H9 (cell line): Measurements from ENCODE around the gene LCP1. TPM values are rescaled to one million over a fixed set of nuclear protein-coding genes. Genes with fewer than 3 reads are reported as not detected.

Experiments used
- DNase-seq: peaks from one replicate; pipeline ENCODE4 v3.0.0-alpha.2; 2017
- H2AFZ ChIP-seq: one replicate; pipeline ENCODE4 v1.6.1; 2013; ENCODE audit warnings: mild to moderate bottlenecking, low read length, control low read depth, moderate library complexity
- H2AK5ac ChIP-seq: 2 replicates; pipeline ENCODE4 v1.6.1; 2013; ENCODE audit warnings: low read length, control low read depth, mixed read lengths; ENCODE audit not compliant: insufficient read length
- H2BK120ac ChIP-seq: one replicate; pipeline ENCODE4 v1.6.1; 2013; ENCODE audit warnings: low read depth, mild to moderate bottlenecking, low read length, control low read depth, inconsistent platforms; ENCODE audit not compliant: poor library complexity, severe bottlenecking
- H2BK12ac ChIP-seq: 2 replicates; pipeline ENCODE4 v1.6.1; 2013; ENCODE audit warnings: low read length, control low read depth, mixed read lengths, low read depth; ENCODE audit not compliant: insufficient read length
- H2BK15ac ChIP-seq: 2 replicates; pipeline ENCODE4 v1.6.1; 2013; ENCODE audit warnings: low read depth, low read length, control low read depth
- H2BK20ac ChIP-seq: one replicate; pipeline ENCODE4 v1.6.1; 2013; ENCODE audit warnings: low read depth, mild to moderate bottlenecking, low read length, control low read depth, inconsistent platforms; ENCODE audit not compliant: poor library complexity, severe bottlenecking
- H2BK5ac ChIP-seq: 2 replicates; pipeline ENCODE4 v1.6.1; 2013; ENCODE audit warnings: low read length, control low read depth, mixed read lengths; ENCODE audit not compliant: insufficient read length
- H3K14ac ChIP-seq: 2 replicates; pipeline ENCODE4 v1.6.1; 2013; ENCODE audit warnings: low read length, control low read depth; ENCODE audit not compliant: insufficient read depth
- H3K18ac ChIP-seq: 2 replicates; pipeline ENCODE4 v1.6.1; 2013; ENCODE audit warnings: low read depth, mild to moderate bottlenecking, mixed read lengths, low read length, control low read depth; ENCODE audit not compliant: insufficient read length
- H3K23ac ChIP-seq: 2 replicates; pipeline ENCODE4 v1.6.1; 2013; ENCODE audit warnings: low read length, control low read depth, mixed read lengths, low read depth; ENCODE audit not compliant: insufficient read length
- H3K23me2 ChIP-seq: 2 replicates; pipeline ENCODE4 v1.6.1; 2013; ENCODE audit warnings: low read depth, mild to moderate bottlenecking, mixed read lengths, low read length, control low read depth; ENCODE audit not compliant: insufficient read length, poor library complexity, severe bottlenecking
- H3K27ac ChIP-seq: 2 replicates; pipeline ENCODE4 v1.5.1; 2013; ENCODE audit warnings: low read length, control low read depth, mixed read lengths, low read depth; ENCODE audit not compliant: insufficient read length
- H3K27me3 ChIP-seq: 2 replicates; pipeline ENCODE4 v1.6.1; 2013; ENCODE audit warnings: low read length, control low read depth, inconsistent platforms; ENCODE audit not compliant: insufficient read depth
- H3K4ac ChIP-seq: 2 replicates; pipeline ENCODE4 v1.6.1; 2013; ENCODE audit warnings: low read depth, mild to moderate bottlenecking, control low read depth, inconsistent platforms, low read length, moderate library complexity
- H3K4me1 ChIP-seq: 2 replicates; pipeline ENCODE4 v1.6.1; 2013; ENCODE audit warnings: low read length, control low read depth, inconsistent platforms; ENCODE audit not compliant: insufficient read depth
- H3K4me2 ChIP-seq: 2 replicates; pipeline ENCODE4 v1.6.1; 2013; ENCODE audit warnings: low read length, control low read depth, mixed read lengths; ENCODE audit not compliant: insufficient read length, insufficient read depth
- H3K56ac ChIP-seq: 2 replicates; pipeline ENCODE4 v1.6.1; 2013; ENCODE audit warnings: low read depth, mild to moderate bottlenecking, mixed read lengths, low read length, control low read depth; ENCODE audit not compliant: insufficient read length
- H3K79me1 ChIP-seq: 2 replicates; pipeline ENCODE4 v1.6.1; 2013; ENCODE audit warnings: low read depth, mild to moderate bottlenecking, moderate library complexity, low read length, control low read depth, inconsistent platforms; ENCODE audit not compliant: insufficient read depth, poor library complexity, severe bottlenecking
- H3K79me2 ChIP-seq: 2 replicates; pipeline ENCODE4 v1.6.1; 2013; ENCODE audit warnings: low read length, control low read depth, inconsistent platforms; ENCODE audit not compliant: insufficient read depth
- H3K9ac ChIP-seq: 2 replicates; pipeline ENCODE4 v1.6.1; 2013; ENCODE audit warnings: low read length, control low read depth, mixed read lengths; ENCODE audit not compliant: insufficient read length; ENCODE audit errors: extremely low read depth
- H3K9me3 ChIP-seq: one replicate; pipeline ENCODE4 v1.6.1; 2013; ENCODE audit warnings: low read depth, low read length, inconsistent platforms; ENCODE audit not compliant: control insufficient read depth
- H3T11ph ChIP-seq: one replicate; pipeline ENCODE4 v1.6.1; 2013; ENCODE audit warnings: mild to moderate bottlenecking, low read length, control low read depth, inconsistent platforms
- H4K20me1 ChIP-seq: one replicate; pipeline ENCODE4 v1.6.1; 2013; ENCODE audit not compliant: control insufficient read depth, insufficient read length, insufficient read depth
- H4K5ac ChIP-seq: 2 replicates; pipeline ENCODE4 v1.6.1; 2013; ENCODE audit warnings: low read depth, mild to moderate bottlenecking, mixed read lengths, low read length, control low read depth; ENCODE audit not compliant: insufficient read length
- H4K8ac ChIP-seq: replicated peaks from 2 replicates; pipeline ENCODE4 v1.6.1; 2013; ENCODE audit warnings: low read length, control low read depth, mixed read lengths, low read depth; ENCODE audit not compliant: insufficient read length
- H4K91ac ChIP-seq: 2 replicates; pipeline ENCODE4 v1.6.1; 2013; ENCODE audit warnings: low read depth, mild to moderate bottlenecking, moderate library complexity, mixed read lengths, low read length, control low read depth; ENCODE audit not compliant: insufficient read length
- H3K27ac Mint-ChIP-seq, 3 experiments: 2 replicates in 2 of 3; 3 replicates in 1 of 3; pipeline ENCODE4 v1.8.0; 2020 to 2021; ENCODE audit warnings: mixed read lengths in 3 of 3, mild to moderate bottlenecking in 1 of 3, moderate library complexity in 1 of 3
- H3K27me3 Mint-ChIP-seq: 2 replicates; pipeline ENCODE4 v1.8.0; 2021; ENCODE audit warnings: low read depth, mild to moderate bottlenecking, moderate library complexity, mixed read lengths
- H3K36me3 Mint-ChIP-seq, 3 experiments: 2 replicates in 2 of 3; 3 replicates in 1 of 3; pipeline ENCODE4 v1.8.0; 2020 to 2021; ENCODE audit warnings: low read depth in 3 of 3, mixed read lengths in 3 of 3; ENCODE audit not compliant: insufficient read depth in 1 of 3
- H3K4me1 Mint-ChIP-seq, 2 experiments: 2 replicates each; pipeline ENCODE4 v1.8.0; 2020; ENCODE audit warnings: mixed read lengths in 2 of 2
- H3K4me3 Mint-ChIP-seq, 2 experiments: 2 replicates in 1 of 2; 3 replicates in 1 of 2; pipeline ENCODE4 v1.8.0; 2020 to 2021; ENCODE audit warnings: mild to moderate bottlenecking in 2 of 2, mixed read lengths in 2 of 2, moderate library complexity in 1 of 2
- H3K9me3 Mint-ChIP-seq, 2 experiments: 2 replicates in 1 of 2; 3 replicates in 1 of 2; pipeline ENCODE4 v1.8.0; 2020; ENCODE audit warnings: mild to moderate bottlenecking in 2 of 2, mixed read lengths in 2 of 2, moderate library complexity in 1 of 2
- WGBS: extraction: QIAGEN DNeasy Blood & Tissue Kit; methylation state at CpG from one replicate; pipeline ENCODE4 v1.1.7; 2013; ENCODE audit warnings: missing lambda C conversion rate, low lambda C conversion rate, mixed read lengths; ENCODE audit not compliant: insufficient read length; ENCODE audit errors: extremely low coverage; 5-methylcytosine and 5-hydroxymethylcytosine counted together
- total RNA-seq: library from RNA; stranded (reverse); gene quantifications from 2 replicates; pipeline ENCODE4 v1.2.1, GENCODE V29; 2021
- TF ChIP-seq, protein P1 (sequence below): fragments of 200-600 bp; sonication (generic); conservative IDR thresholded peaks from 3 replicates; pipeline ENCODE4 v1.8.0; 2021; ENCODE audit warnings: antibody characterized with exemption, mild to moderate bottlenecking

The LCP1 gene
- total RNA-seq, 1 experiment from 2014 or later: 0.81 TPM

DNA sequence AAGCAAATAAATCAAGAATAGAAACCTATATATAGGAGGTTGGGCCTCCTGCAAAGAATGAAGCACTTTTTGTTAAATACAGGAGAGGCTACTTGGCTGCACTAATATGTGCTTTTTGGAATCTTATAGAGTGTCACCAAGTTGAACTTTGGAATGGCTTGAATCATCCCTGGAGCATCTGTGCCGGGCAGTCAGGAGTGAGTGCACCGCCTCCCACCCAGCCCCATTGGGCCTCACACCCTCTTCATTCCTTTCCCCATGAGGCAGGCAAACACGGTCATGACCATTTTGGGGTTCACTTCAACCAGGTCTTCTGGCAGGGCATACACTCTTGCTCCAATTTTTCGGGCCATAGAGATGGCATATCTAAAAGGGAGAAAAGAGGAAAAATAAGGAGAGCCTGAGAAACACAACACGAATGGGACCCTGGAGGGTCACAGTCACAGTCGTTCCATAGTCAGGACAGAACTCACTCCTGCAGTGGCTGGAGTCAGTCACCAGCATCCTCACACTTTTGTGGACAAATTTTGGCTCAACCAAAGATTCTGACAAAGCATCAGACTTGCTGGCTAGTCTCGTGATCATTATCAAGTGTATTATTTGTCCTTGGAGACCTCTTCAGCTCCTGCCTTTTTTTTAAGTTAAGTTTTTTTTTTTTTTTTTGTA lies 54.5 kb downstream of the LCP1 start:
- H3K9me3 Mint-ChIP-seq: no peaks in the 10 kb centered on the region
- TF ChIP-seq, protein P1, sequence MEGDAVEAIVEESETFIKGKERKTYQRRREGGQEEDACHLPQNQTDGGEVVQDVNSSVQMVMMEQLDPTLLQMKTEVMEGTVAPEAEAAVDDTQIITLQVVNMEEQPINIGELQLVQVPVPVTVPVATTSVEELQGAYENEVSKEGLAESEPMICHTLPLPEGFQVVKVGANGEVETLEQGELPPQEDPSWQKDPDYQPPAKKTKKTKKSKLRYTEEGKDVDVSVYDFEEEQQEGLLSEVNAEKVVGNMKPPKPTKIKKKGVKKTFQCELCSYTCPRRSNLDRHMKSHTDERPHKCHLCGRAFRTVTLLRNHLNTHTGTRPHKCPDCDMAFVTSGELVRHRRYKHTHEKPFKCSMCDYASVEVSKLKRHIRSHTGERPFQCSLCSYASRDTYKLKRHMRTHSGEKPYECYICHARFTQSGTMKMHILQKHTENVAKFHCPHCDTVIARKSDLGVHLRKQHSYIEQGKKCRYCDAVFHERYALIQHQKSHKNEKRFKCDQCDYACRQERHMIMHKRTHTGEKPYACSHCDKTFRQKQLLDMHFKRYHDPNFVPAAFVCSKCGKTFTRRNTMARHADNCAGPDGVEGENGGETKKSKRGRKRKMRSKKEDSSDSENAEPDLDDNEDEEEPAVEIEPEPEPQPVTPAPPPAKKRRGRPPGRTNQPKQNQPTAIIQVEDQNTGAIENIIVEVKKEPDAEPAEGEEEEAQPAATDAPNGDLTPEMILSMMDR: no peak
- no peak overlapping the region for H2BK12ac ChIP-seq
- no peak overlapping the region for H4K5ac ChIP-seq
- WGBS: no CpG with 5 or more reads among the region's 7 CpGs
- no peaks in the 10 kb centered on the region for H3K27me3 Mint-ChIP-seq
- H3K27me3 ChIP-seq: no peaks in the 10 kb centered on the region
- H3K56ac ChIP-seq: no peak overlapping the region
- H3K14ac ChIP-seq: no peak overlapping the region
- H2AK5ac ChIP-seq: no peak overlapping the region
- no peaks in the 10 kb centered on the region for H3K36me3 Mint-ChIP-seq
- H3K4me3 Mint-ChIP-seq: no peak overlapping the region
- H3T11ph ChIP-seq: no peak overlapping the region
- H3K9ac ChIP-seq: no peak overlapping the region
- H3K4me2 ChIP-seq: no peak overlapping the region
- H3K18ac ChIP-seq: no peak overlapping the region
- H2BK15ac ChIP-seq: no peak overlapping the region
- H4K20me1 ChIP-seq: no peaks in the 10 kb centered on the region
- H2BK5ac ChIP-seq: no peak overlapping the region
- no peak overlapping the region for H3K4ac ChIP-seq
- H3K27ac Mint-ChIP-seq: no peak overlapping the region
- H3K27ac ChIP-seq: no peak overlapping the region
- no peaks in the 10 kb centered on the region for H3K4me1 ChIP-seq
- no peaks in the 10 kb centered on the region for H3K9me3 ChIP-seq
- no peak overlapping the region for H3K23ac ChIP-seq
- no peaks in the 10 kb centered on the region for H3K4me1 Mint-ChIP-seq
- H4K8ac ChIP-seq: no peak overlapping the region
- H3K79me2 ChIP-seq: no peaks in the 10 kb centered on the region
- no peak overlapping the region for H2BK120ac ChIP-seq
- no peaks in the 10 kb centered on the region for H3K23me2 ChIP-seq
- no peak overlapping the region for H2BK20ac ChIP-seq
- DNase-seq: no peak
- H2AFZ ChIP-seq: no peak overlapping the region
- H3K79me1 ChIP-seq: no peaks in the 10 kb centered on the region
- H4K91ac ChIP-seq: no peak overlapping the region
